ENCODE data around the gene HSPA6. TPM values are rescaled to one million over a fixed set of nuclear protein-coding genes. Genes with fewer than 3 reads are reported as not detected.
"Not testable (repeated sequence)": the region's sequence is repeated elsewhere in the genome, so short reads cannot be mapped to it uniquely, and the experiment has no call there.

HSPA6 gene
- total RNA-seq, 1 experiment from 2014 or later, result 0.44 TPM

DNA sequence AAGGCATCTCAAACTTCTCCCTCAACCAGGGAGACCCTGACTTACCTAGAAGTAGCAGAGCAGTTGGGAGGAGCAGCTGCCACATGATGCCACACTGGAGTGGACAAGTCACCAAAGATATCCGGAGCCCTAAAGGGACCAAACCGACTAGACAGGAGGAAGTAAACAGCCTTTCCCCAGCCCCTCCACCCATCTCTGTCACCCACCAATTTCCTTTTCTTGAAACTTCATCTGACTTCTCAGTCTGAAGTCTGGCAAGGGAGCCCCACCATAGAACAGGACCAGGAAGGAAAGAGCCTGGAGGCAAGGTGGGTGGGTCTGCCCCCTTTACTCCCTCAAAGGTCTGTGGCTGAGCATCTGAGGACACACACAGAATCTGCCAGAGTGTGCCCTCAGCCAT is 25.3 kb downstream of the HSPA6 start, which contains the start of gene FCGR3A (continued):
- TF ChIP-seq, protein P1, sequence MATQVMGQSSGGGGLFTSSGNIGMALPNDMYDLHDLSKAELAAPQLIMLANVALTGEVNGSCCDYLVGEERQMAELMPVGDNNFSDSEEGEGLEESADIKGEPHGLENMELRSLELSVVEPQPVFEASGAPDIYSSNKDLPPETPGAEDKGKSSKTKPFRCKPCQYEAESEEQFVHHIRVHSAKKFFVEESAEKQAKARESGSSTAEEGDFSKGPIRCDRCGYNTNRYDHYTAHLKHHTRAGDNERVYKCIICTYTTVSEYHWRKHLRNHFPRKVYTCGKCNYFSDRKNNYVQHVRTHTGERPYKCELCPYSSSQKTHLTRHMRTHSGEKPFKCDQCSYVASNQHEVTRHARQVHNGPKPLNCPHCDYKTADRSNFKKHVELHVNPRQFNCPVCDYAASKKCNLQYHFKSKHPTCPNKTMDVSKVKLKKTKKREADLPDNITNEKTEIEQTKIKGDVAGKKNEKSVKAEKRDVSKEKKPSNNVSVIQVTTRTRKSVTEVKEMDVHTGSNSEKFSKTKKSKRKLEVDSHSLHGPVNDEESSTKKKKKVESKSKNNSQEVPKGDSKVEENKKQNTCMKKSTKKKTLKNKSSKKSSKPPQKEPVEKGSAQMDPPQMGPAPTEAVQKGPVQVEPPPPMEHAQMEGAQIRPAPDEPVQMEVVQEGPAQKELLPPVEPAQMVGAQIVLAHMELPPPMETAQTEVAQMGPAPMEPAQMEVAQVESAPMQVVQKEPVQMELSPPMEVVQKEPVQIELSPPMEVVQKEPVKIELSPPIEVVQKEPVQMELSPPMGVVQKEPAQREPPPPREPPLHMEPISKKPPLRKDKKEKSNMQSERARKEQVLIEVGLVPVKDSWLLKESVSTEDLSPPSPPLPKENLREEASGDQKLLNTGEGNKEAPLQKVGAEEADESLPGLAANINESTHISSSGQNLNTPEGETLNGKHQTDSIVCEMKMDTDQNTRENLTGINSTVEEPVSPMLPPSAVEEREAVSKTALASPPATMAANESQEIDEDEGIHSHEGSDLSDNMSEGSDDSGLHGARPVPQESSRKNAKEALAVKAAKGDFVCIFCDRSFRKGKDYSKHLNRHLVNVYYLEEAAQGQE (IDR thresholded peaks at IDR 0.05; ENCODE audit: insufficient read depth in 1 of 2, low read depth in 2 of 2, low read length in 1 of 2), result no peak

DNA sequence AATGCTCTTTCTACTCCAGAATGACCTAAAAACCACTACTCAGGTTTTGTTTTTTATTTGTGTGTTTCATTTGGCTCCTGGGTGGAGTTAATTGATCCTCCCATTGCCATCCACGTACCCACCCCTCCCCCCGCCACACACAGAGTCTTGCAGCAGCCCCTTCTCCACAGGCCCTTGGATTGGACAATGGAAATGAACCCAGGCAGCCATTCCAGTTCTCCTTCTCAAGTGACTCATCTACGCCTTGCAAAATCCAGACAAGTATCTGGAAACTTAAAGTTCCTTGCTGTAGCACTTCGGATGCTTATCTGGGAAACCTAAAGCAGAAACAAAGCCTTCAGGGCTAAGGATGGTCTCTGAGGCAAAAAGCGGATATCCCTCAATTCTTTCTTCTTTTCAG is 26.6 kb downstream of the HSPA6 start:
- intact Hi-C loops (cut with micrococcal nuclease; ENCODE audit: unreplicated experiment); CTCF ChIA-PET; H3K27ac ChIP-seq (ENCODE audit: low read length); H3K9me3 ChIP-seq (ENCODE audit: control insufficient read depth, insufficient read depth, low read depth, low read length); DNase-seq (ENCODE audit: low read depth, low spot score); ATAC-seq; H3K4me1 ChIP-seq (ENCODE audit: control insufficient read depth, insufficient read depth, low read length); in situ Hi-C loops (cut with HindIII; ENCODE audit: low pct_unique_long_range_greater_than_20kb, low sequenced_read_pairs); POLR2A ChIA-PET; H3K36me3 ChIP-seq (ENCODE audit: control insufficient read depth, insufficient read depth, low read length); BruUV-seq (replicated peaks); H3K27me3 ChIP-seq (ENCODE audit: control insufficient read depth, insufficient read depth, low read length); H3K4me3 ChIP-seq (ENCODE audit: low read depth in 2 of 2, low read length in 2 of 2): not testable (repeated sequence)

- BruUV-seq (replicated peaks); ATAC-seq; in situ Hi-C loops (cut with HindIII; ENCODE audit: low pct_unique_long_range_greater_than_20kb, low sequenced_read_pairs); H3K4me3 ChIP-seq (ENCODE audit: low read depth in 2 of 2, low read length in 2 of 2); H3K27ac ChIP-seq (ENCODE audit: low read length); H3K36me3 ChIP-seq (ENCODE audit: control insufficient read depth, insufficient read depth, low read length); intact Hi-C loops (cut with micrococcal nuclease; ENCODE audit: unreplicated experiment); POLR2A ChIA-PET; H3K27me3 ChIP-seq (ENCODE audit: control insufficient read depth, insufficient read depth, low read length); CTCF ChIA-PET; H3K9me3 ChIP-seq (ENCODE audit: control insufficient read depth, insufficient read depth, low read depth, low read length); DNase-seq (ENCODE audit: low read depth, low spot score); H3K4me1 ChIP-seq (ENCODE audit: control insufficient read depth, insufficient read depth, low read length): not testable (repeated sequence)
These were observed 29.3 kb downstream of the HSPA6 start for GRCh38 chr1:161553631-161554030.

- intact Hi-C loops (cut with micrococcal nuclease; ENCODE audit: unreplicated experiment), result not testable (repeated sequence)
These were observed 30.0 kb downstream of the HSPA6 start for GRCh38 chr1:161554340-161554739.

DNA sequence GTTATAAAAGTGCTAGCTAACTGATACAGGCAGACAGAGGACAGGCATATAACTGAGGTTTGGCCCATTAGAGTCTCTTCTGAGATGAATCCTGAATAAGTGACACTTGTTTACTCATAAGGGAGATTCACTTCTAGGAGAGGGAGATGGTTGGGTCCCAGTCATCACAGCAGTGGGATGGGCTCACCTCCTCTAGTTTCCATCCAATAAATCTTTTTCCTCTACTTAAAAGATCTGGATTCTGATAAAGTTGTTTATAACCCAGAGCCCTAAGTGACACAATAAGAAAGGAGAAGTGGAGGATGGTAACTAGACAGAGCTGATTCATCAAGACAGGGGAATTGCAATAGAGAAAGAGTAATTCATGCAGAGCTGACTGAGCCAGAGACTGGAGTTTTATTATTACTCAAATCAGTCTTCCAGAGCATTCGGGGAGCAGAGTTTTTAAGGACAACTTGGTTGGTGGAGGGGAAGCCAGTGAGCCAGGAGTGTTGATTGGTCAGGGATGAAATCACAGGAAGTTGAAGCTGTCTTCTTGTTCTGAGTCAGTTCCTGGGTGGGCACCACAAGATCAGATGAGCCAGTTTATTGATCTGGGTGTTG is 30.6 kb downstream of the HSPA6 start:
- H3K27ac ChIP-seq (ENCODE audit: low read length); H3K4me3 ChIP-seq (ENCODE audit: low read depth in 2 of 2, low read length in 2 of 2); BruUV-seq (replicated peaks); H3K27me3 ChIP-seq (ENCODE audit: control insufficient read depth, insufficient read depth, low read length); in situ Hi-C loops (cut with HindIII; ENCODE audit: low pct_unique_long_range_greater_than_20kb, low sequenced_read_pairs); intact Hi-C loops (cut with micrococcal nuclease; ENCODE audit: unreplicated experiment); H3K4me1 ChIP-seq (ENCODE audit: control insufficient read depth, insufficient read depth, low read length); ATAC-seq; CTCF ChIA-PET; POLR2A ChIA-PET; H3K9me3 ChIP-seq (ENCODE audit: control insufficient read depth, insufficient read depth, low read depth, low read length); DNase-seq (ENCODE audit: low read depth, low spot score); H3K36me3 ChIP-seq (ENCODE audit: control insufficient read depth, insufficient read depth, low read length): not testable (repeated sequence)

More at GRCh38 chr1:161554340-161554739, 30.0 kb downstream of the HSPA6 start:
- H3K27me3 ChIP-seq (ENCODE audit: control insufficient read depth, insufficient read depth, low read length); in situ Hi-C loops (cut with HindIII; ENCODE audit: low pct_unique_long_range_greater_than_20kb, low sequenced_read_pairs); ATAC-seq; POLR2A ChIA-PET; H3K4me1 ChIP-seq (ENCODE audit: control insufficient read depth, insufficient read depth, low read length); H3K27ac ChIP-seq (ENCODE audit: low read length); H3K4me3 ChIP-seq (ENCODE audit: low read depth in 2 of 2, low read length in 2 of 2); CTCF ChIA-PET; BruUV-seq (replicated peaks); DNase-seq (ENCODE audit: low read depth, low spot score); H3K9me3 ChIP-seq (ENCODE audit: control insufficient read depth, insufficient read depth, low read depth, low read length); H3K36me3 ChIP-seq (ENCODE audit: control insufficient read depth, insufficient read depth, low read length): not testable (repeated sequence)

DNA sequence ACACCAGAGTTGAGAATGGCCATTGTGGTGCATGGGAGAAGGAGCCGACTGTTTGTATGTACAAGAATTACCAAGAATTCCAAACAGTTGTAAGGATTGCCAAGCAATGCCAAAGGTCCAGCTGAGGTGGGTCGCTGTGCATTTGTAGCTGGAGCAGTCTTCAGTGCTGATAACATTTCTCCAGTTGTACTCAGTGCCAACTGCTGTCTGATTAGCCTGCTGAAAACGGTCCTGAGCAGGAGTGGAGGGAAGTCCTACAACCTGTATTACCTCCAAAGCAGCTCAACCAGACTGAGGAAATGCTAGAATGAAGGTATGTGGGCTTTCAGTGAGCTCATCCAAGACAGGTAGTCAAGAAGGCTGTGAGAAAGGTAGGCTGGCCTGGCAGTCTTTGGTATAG is 31.8 kb downstream of the HSPA6 start:
- CTCF ChIA-PET; in situ Hi-C loops (cut with HindIII; ENCODE audit: low pct_unique_long_range_greater_than_20kb, low sequenced_read_pairs); BruUV-seq (replicated peaks); H3K4me1 ChIP-seq (ENCODE audit: control insufficient read depth, insufficient read depth, low read length); POLR2A ChIA-PET; intact Hi-C loops (cut with micrococcal nuclease; ENCODE audit: unreplicated experiment); H3K27me3 ChIP-seq (ENCODE audit: control insufficient read depth, insufficient read depth, low read length); ATAC-seq; DNase-seq (ENCODE audit: low read depth, low spot score); H3K4me3 ChIP-seq (ENCODE audit: low read depth in 2 of 2, low read length in 2 of 2); H3K36me3 ChIP-seq (ENCODE audit: control insufficient read depth, insufficient read depth, low read length); H3K27ac ChIP-seq (ENCODE audit: low read length); H3K9me3 ChIP-seq (ENCODE audit: control insufficient read depth, insufficient read depth, low read depth, low read length): not testable (repeated sequence)

DNA sequence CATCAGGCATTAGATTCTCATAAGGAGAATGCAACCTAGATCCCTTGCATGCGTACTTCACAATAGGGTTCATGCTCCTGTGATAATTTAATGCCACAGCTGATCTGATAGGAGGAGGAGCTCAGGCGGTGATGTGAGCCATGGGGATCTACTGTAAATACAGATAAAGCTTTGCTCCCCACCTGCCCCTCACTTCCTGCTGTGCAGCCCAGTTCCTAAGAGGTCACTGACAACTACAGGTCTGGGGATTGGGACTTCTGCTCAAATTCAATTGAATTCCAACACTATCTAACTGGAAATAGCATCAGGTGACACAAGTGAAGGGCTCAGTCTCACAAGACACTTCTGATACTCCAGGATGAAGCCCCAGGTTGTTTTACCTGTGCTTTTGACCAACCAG is 32.6 kb downstream of the HSPA6 start:
- intact Hi-C loops (cut with micrococcal nuclease; ENCODE audit: unreplicated experiment); H3K4me3 ChIP-seq (ENCODE audit: low read depth in 2 of 2, low read length in 2 of 2); BruUV-seq (replicated peaks); DNase-seq (ENCODE audit: low read depth, low spot score); CTCF ChIA-PET; in situ Hi-C loops (cut with HindIII; ENCODE audit: low pct_unique_long_range_greater_than_20kb, low sequenced_read_pairs); H3K9me3 ChIP-seq (ENCODE audit: control insufficient read depth, insufficient read depth, low read depth, low read length); H3K36me3 ChIP-seq (ENCODE audit: control insufficient read depth, insufficient read depth, low read length); POLR2A ChIA-PET; H3K27me3 ChIP-seq (ENCODE audit: control insufficient read depth, insufficient read depth, low read length); H3K27ac ChIP-seq (ENCODE audit: low read length); H3K4me1 ChIP-seq (ENCODE audit: control insufficient read depth, insufficient read depth, low read length); ATAC-seq: not testable (repeated sequence)

Data from Panc1 (cell line).